IPS-18c (cell line): ENCODE measurements around the gene ATG10.
A peak's percentile ranks its signal among the peaks of the same experiment; 100 is the strongest.
"Not testable (repeated sequence)": the region's sequence is repeated elsewhere in the genome, so short reads cannot be mapped to it uniquely, and the experiment has no call there.

Source experiments
- H3K4me3 ChIP-seq: 2 replicates; pipeline ENCODE4 v1.7.0; 2013; ENCODE audit warnings: low read depth, mild to moderate bottlenecking, low read length, moderate library complexity; ENCODE audit not compliant: insufficient read depth
- H3K9me3 ChIP-seq: one replicate; pipeline ENCODE4 v1.6.1; 2013; ENCODE audit warnings: mild to moderate bottlenecking, low read length, moderate library complexity; ENCODE audit not compliant: control insufficient read depth, insufficient read depth

ATG10 gene

GRCh38 chr5:81971712-81972491, at the start of gene ATG10:
Gene ATG10 (plus strand): TSS chr5:81972023. CDS start chr5:81987571, 15,548 bp downstream.
- no peaks in the 10 kb centered on the region for H3K9me3 ChIP-seq
- H3K4me3 ChIP-seq, result peak within 1 kb of the TSS; percentile 89

GRCh38 chr5:81922854-81923279, 49.0 kb upstream of the ATG10 start:
- Histone ChIP-seq H3K4me3 (no peak overlapping the region), H3K9me3 (peaks cover 2% of the 10 kb centered on the region)

- Histone ChIP-seq H3K4me3 (no peak overlapping the region), H3K9me3 (peaks cover 2% of the 10 kb centered on the region)
Measured at GRCh38 chr5:81924442-81924841, 47.4 kb upstream of the ATG10 start.

- Histone ChIP-seq H3K4me3 (no peak overlapping the region), H3K9me3 (peaks cover 2% of the 10 kb centered on the region)
Measured at GRCh38 chr5:81925009-81925408, 46.8 kb upstream of the ATG10 start.

GRCh38 chr5:81925981-81926380, 45.8 kb upstream of the ATG10 start:
- Histone ChIP-seq H3K9me3 (peaks cover 2% of the 10 kb centered on the region), H3K4me3 (no peak overlapping the region)

- Histone ChIP-seq H3K9me3 (no peaks in the 10 kb centered on the region), H3K4me3 (no peak overlapping the region)
Measured at GRCh38 chr5:81936066-81936465, 35.8 kb upstream of the ATG10 start.

GRCh38 chr5:81936750-81937149, 35.1 kb upstream of the ATG10 start:
- Histone ChIP-seq H3K4me3 (no peak overlapping the region), H3K9me3 (no peaks in the 10 kb centered on the region)

- no peak overlapping the region for H3K4me3 ChIP-seq
- H3K9me3 ChIP-seq, result no peaks in the 10 kb centered on the region
Measured at GRCh38 chr5:81942746-81943145, 29.1 kb upstream of the ATG10 start.

GRCh38 chr5:81948349-81948748, 23.5 kb upstream of the ATG10 start:
- H3K4me3 ChIP-seq, result no peak overlapping the region
- H3K9me3 ChIP-seq, result no peaks in the 10 kb centered on the region

GRCh38 chr5:81949462-81949861, 22.4 kb upstream of the ATG10 start:
- no peak overlapping the region for H3K4me3 ChIP-seq
- no peaks in the 10 kb centered on the region for H3K9me3 ChIP-seq

GRCh38 chr5:81950996-81951395, 20.8 kb upstream of the ATG10 start:
- H3K9me3 ChIP-seq, result no peaks in the 10 kb centered on the region
- H3K4me3 ChIP-seq, result no peak overlapping the region

- not testable (repeated sequence) for H3K9me3 ChIP-seq, H3K4me3 ChIP-seq
Measured at GRCh38 chr5:81954796-81955195, 17.0 kb upstream of the ATG10 start.

- H3K4me3 ChIP-seq, H3K9me3 ChIP-seq: not testable (repeated sequence)
Measured at GRCh38 chr5:81958129-81958528, 13.7 kb upstream of the ATG10 start.

GRCh38 chr5:81961651-81962440, 10.0 kb upstream of the ATG10 start:
- no peaks in the 10 kb centered on the region for H3K9me3 ChIP-seq
- H3K4me3 ChIP-seq, result no peak overlapping the region

- no peaks in the 10 kb centered on the region for H3K9me3 ChIP-seq
- no peak overlapping the region for H3K4me3 ChIP-seq
Measured at GRCh38 chr5:81963544-81963943, 8.3 kb upstream of the ATG10 start.

GRCh38 chr5:81965524-81965923, 6.3 kb upstream of the ATG10 start:
- Histone ChIP-seq H3K4me3 (no peak overlapping the region), H3K9me3 (no peaks in the 10 kb centered on the region)

- Histone ChIP-seq H3K4me3 (no peak overlapping the region), H3K9me3 (no peaks in the 10 kb centered on the region)
Measured at GRCh38 chr5:81969226-81969625, 2.6 kb upstream of the ATG10 start.

- no peak overlapping the region for H3K4me3 ChIP-seq
- H3K9me3 ChIP-seq, result no peaks in the 10 kb centered on the region
Measured at GRCh38 chr5:81969912-81970311, 1.9 kb upstream of the ATG10 start.
